ENCODE results near the gene CATSPER4. TPM values are rescaled to one million over a fixed set of nuclear protein-coding genes. Genes with fewer than 3 reads are reported as not detected.

CATSPER4 gene
- total RNA-seq, 6 experiments from 2014 or later: not detected

- Mint-ChIP-seq H3K36me3 (ENCODE audit: low read depth) (no peaks in the 10 kb centered on the region), H3K27ac (no peak overlapping the region), H3K4me1 (ENCODE audit: low read depth) (peaks cover 5% of the 10 kb centered on the region; the same call in 1 of the 2 replicates), H3K27me3 (ENCODE audit: insufficient read depth) (peaks cover 54% of the 10 kb centered on the region), H3K9me3 (no peaks in the 10 kb centered on the region), H3K4me3 (no peak overlapping the region)
- TF ChIP-seq CTCF (IDR thresholded peaks at IDR 0.05): no peak
- no peak for DNase-seq
These were observed 36.4 kb upstream of the CATSPER4 start for GRCh38 chr1:26153966-26154532.

- no peak for DNase-seq
- TF ChIP-seq CTCF (IDR thresholded peaks at IDR 0.05): no peak
- H3K27ac Mint-ChIP-seq: no peak overlapping the region
- H3K9me3 Mint-ChIP-seq: no peaks in the 10 kb centered on the region
- H3K4me3 Mint-ChIP-seq: no peak overlapping the region
- H3K4me1 Mint-ChIP-seq (ENCODE audit: low read depth): peaks cover 5% of the 10 kb centered on the region; the same call in 1 of the 2 replicates
- peaks cover 52% of the 10 kb centered on the region for H3K27me3 Mint-ChIP-seq (ENCODE audit: insufficient read depth)
- H3K36me3 Mint-ChIP-seq (ENCODE audit: low read depth): no peaks in the 10 kb centered on the region
These were observed 35.7 kb upstream of the CATSPER4 start for GRCh38 chr1:26154750-26155149.

- DNase-seq: no peak
- no peak overlapping the region for H3K27ac Mint-ChIP-seq
- peaks cover 5% of the 10 kb centered on the region; the same call in 1 of the 2 replicates for H3K4me1 Mint-ChIP-seq (ENCODE audit: low read depth)
- H3K9me3 Mint-ChIP-seq: no peaks in the 10 kb centered on the region
- peaks cover 47% of the 10 kb centered on the region for H3K27me3 Mint-ChIP-seq (ENCODE audit: insufficient read depth)
- H3K36me3 Mint-ChIP-seq (ENCODE audit: low read depth): no peaks in the 10 kb centered on the region
- no peak for TF ChIP-seq CTCF (IDR thresholded peaks at IDR 0.05)
- H3K4me3 Mint-ChIP-seq: no peak overlapping the region
These were observed 34.8 kb upstream of the CATSPER4 start for GRCh38 chr1:26155370-26156284.

GRCh38 chr1:26156285-26157038 lies 33.9 kb upstream of the CATSPER4 start:
- no peak overlapping the region for H3K4me3 Mint-ChIP-seq
- H3K27me3 Mint-ChIP-seq (ENCODE audit: insufficient read depth): peaks cover 40% of the 10 kb centered on the region
- no peaks in the 10 kb centered on the region for H3K36me3 Mint-ChIP-seq (ENCODE audit: low read depth)
- DNase-seq: no peak
- H3K27ac Mint-ChIP-seq: no peak overlapping the region
- TF ChIP-seq CTCF (IDR thresholded peaks at IDR 0.05): no peak
- no peaks in the 10 kb centered on the region for H3K9me3 Mint-ChIP-seq
- H3K4me1 Mint-ChIP-seq (ENCODE audit: low read depth): peaks cover 5% of the 10 kb centered on the region; the same call in 1 of the 2 replicates

- Mint-ChIP-seq H3K27me3 (ENCODE audit: insufficient read depth) (peaks cover 37% of the 10 kb centered on the region), H3K4me1 (ENCODE audit: low read depth) (peaks cover 5% of the 10 kb centered on the region; the same call in 1 of the 2 replicates), H3K9me3 (no peaks in the 10 kb centered on the region), H3K4me3 (no peak overlapping the region), H3K36me3 (ENCODE audit: low read depth) (no peaks in the 10 kb centered on the region), H3K27ac (no peak overlapping the region)
- no peak for DNase-seq
- TF ChIP-seq CTCF (IDR thresholded peaks at IDR 0.05): no peak
These were observed 32.0 kb upstream of the CATSPER4 start for GRCh38 chr1:26158271-26158907.

Data from HFFc6 (cell line).